ENCODE data around the gene NINJ1. TPM values are rescaled to one million over a fixed set of nuclear protein-coding genes. Genes with fewer than 3 reads are reported as not detected.
"Not testable (repeated sequence)": the region's sequence is repeated elsewhere in the genome, so short reads cannot be mapped to it uniquely, and the experiment has no call there.

The NINJ1 gene
- total RNA-seq, 4 donors from 2014 or later = 29.5 to 67.7 (median 38.5) TPM

DNA sequence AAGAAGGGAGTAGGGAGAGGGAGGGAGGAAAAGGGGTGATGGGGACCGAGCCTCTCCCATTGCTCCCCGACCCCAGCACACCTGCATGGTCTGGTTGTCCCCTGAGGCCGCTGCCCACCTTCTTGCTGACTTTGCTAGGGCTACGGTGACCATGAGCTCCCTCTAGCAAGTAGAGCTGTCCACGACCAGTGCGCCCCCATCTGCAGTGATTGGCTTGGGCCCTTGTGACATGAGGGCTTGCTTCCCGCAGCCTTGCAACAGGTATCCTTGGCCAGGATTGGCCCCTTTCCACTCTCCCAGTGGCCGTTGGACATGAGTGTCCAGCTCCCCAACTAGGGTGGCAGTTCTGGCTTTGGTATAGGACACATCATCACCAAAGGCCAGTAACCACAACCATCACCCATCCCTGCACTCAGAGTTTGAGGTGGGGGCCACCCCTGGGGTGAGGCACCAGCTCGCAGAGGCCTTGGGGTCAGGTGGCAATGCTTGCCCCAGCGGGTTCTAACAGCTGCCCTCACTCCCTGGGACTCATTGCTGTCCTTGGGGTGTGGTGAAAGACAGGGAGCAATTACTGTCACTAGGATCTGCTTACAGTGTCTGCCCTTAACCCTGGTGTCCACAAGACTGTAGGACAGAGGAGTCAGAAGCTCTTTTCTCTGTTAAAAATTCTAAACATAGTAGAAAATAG, 17.2 kb upstream of the NINJ1 start:
- Histone ChIP-seq H3K27me3 (no peaks in the 10 kb centered on the region), H3K4me3 (no peak overlapping the region), H3K9me3 (no peaks in the 10 kb centered on the region), H3K27ac (no peak overlapping the region), H3K36me3 (no peaks in the 10 kb centered on the region), H3K4me1 (no peaks in the 10 kb centered on the region)
- in situ Hi-C loops (cut with MboI; ENCODE audit: low pct_ligation_motif_present in 1 of 4, low pct_unique_long_range_greater_than_20kb in 1 of 4, low sequenced_read_pairs in 3 of 4) (loop anchor here in 3 of 4 donors (25.0 kb wide), 4 partner anchors 286 to 811 kb away; partner anchors contain the start of gene BARX1 (in 1 of the 3)), intact Hi-C loops (cut with DNase I; ENCODE audit: low total_unique reads) (no loop called here)
- TF ChIP-seq, protein P1, sequence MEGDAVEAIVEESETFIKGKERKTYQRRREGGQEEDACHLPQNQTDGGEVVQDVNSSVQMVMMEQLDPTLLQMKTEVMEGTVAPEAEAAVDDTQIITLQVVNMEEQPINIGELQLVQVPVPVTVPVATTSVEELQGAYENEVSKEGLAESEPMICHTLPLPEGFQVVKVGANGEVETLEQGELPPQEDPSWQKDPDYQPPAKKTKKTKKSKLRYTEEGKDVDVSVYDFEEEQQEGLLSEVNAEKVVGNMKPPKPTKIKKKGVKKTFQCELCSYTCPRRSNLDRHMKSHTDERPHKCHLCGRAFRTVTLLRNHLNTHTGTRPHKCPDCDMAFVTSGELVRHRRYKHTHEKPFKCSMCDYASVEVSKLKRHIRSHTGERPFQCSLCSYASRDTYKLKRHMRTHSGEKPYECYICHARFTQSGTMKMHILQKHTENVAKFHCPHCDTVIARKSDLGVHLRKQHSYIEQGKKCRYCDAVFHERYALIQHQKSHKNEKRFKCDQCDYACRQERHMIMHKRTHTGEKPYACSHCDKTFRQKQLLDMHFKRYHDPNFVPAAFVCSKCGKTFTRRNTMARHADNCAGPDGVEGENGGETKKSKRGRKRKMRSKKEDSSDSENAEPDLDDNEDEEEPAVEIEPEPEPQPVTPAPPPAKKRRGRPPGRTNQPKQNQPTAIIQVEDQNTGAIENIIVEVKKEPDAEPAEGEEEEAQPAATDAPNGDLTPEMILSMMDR (IDR thresholded peaks at IDR 0.05) = no peak
- no peak for TF ChIP-seq EP300 (IDR thresholded peaks at IDR 0.05; ENCODE audit: low read depth)
- no peak for TF ChIP-seq POLR2AphosphoS5 (IDR thresholded peaks at IDR 0.05)
- TF ChIP-seq POLR2A (IDR thresholded peaks at IDR 0.05) = no peak
- no peak for DNase-seq
- WGBS, 2 donors (ENCODE audit: low coverage in 1 of 2) = 86% methylated on average over 8 of the region's 10 CpGs; no CpG with 5 or more reads in 1 of the 2 donors

DNA sequence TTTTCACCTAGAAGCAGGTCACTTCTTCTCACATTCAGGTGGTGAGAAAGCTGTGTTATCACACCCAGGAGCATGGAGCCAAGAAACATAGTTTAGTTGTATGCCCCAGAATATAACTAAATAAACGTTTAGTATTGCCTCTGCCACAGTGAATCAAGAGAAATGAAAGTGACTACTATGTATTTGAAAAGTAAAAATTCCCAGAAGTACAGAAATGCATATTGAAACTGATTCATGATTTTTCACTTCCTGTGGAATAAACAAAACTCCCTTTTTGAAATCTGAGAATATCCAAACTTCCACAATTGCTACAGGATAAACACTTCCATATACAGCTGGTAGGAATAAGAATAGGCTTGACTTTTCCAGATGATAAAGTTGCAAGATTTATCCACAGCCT, 15.3 kb upstream of the NINJ1 start:
- H3K27ac ChIP-seq = no peak overlapping the region
- in situ Hi-C loops (cut with MboI; ENCODE audit: low pct_ligation_motif_present in 1 of 4, low pct_unique_long_range_greater_than_20kb in 1 of 4, low sequenced_read_pairs in 3 of 4) (no loop called here), intact Hi-C loops (cut with DNase I; ENCODE audit: low total_unique reads) (no loop called here)
- H3K9me3 ChIP-seq = no peaks in the 10 kb centered on the region
- DNase-seq = no peak
- H3K4me1 ChIP-seq = peaks cover 0 to 6% (median under 1%) of the 10 kb centered on the region in 4 donors
- H3K36me3 ChIP-seq = no peaks in the 10 kb centered on the region
- no peaks in the 10 kb centered on the region for H3K27me3 ChIP-seq
- TF ChIP-seq POLR2A (IDR thresholded peaks at IDR 0.05) = no peak
- TF ChIP-seq, protein P1 (IDR thresholded peaks at IDR 0.05) = no peak
- 4 to 29% methylated on average over 1 of the region's 1 CpG for WGBS, 2 donors (ENCODE audit: low coverage in 1 of 2)
- H3K4me3 ChIP-seq = no peak overlapping the region

DNA sequence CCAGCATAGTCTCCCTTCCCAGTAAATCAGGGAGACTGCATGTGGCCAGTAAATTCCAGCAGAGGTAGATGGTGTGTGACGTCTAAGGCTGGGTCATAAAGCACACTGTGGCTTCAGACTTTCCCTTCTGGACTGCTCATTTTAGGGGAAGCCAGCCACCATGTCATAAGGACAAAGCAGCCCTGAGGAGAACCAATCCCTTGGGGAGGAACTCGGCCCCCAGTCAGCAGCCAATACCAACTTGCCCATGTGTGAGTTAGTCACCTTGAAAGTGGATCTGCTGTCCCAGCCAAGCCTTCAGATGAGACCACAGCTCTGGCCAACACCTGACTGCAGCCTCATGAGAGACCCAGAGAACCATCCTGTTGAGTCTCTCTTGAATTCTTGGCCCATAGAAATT, 14.7 kb upstream of the NINJ1 start:
- in situ Hi-C loops (cut with MboI; ENCODE audit: low pct_ligation_motif_present in 1 of 4, low pct_unique_long_range_greater_than_20kb in 1 of 4, low sequenced_read_pairs in 3 of 4) = no loop called here

DNA sequence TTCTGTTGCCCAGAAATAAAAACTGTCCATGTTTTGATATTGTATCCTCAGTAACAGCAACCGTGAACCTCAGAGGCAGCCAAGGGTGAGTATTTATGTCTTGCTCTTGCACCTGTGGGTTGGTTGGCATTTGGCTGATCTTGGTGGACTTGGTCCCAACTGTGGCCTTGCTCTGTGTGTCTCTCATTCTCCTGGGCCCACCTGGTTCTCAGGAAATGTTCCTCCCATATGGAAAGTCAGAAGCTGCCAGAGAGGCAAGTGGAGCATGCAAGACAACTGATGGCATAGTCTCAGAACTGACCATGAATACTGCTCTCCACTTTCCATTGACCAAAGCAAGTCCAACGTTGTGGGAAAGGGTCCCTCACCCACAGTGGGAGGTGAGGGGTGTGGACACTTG, 13.6 kb upstream of the NINJ1 start:
- no peak overlapping the region for H3K27ac ChIP-seq
- in situ Hi-C loops (cut with MboI; ENCODE audit: low pct_ligation_motif_present in 1 of 4, low pct_unique_long_range_greater_than_20kb in 1 of 4, low sequenced_read_pairs in 3 of 4) (no loop called here), intact Hi-C loops (cut with DNase I; ENCODE audit: low total_unique reads) (no loop called here)
- no peaks in the 10 kb centered on the region for H3K27me3 ChIP-seq
- TF ChIP-seq POLR2A (IDR thresholded peaks at IDR 0.05) (no peak), EP300 (IDR thresholded peaks at IDR 0.05; ENCODE audit: low read depth) (no peak), POLR2AphosphoS5 (IDR thresholded peaks at IDR 0.05) (no peak)
- TF ChIP-seq, protein P1 (IDR thresholded peaks at IDR 0.05) = no peak
- WGBS, 2 donors (ENCODE audit: low coverage in 1 of 2) = 73 to 90% methylated on average over 2 of the region's 2 CpGs
- peaks cover 4 to 13% (median 6%) of the 10 kb centered on the region in 4 donors for H3K4me1 ChIP-seq
- no peaks in the 10 kb centered on the region for H3K36me3 ChIP-seq
- no peak for DNase-seq
- H3K9me3 ChIP-seq = no peaks in the 10 kb centered on the region
- H3K4me3 ChIP-seq = no peak overlapping the region

More for the DNA sequence above, 14.7 kb upstream of the NINJ1 start:
- intact Hi-C loops (cut with DNase I; ENCODE audit: low total_unique reads) = no loop called here
- no peaks in the 10 kb centered on the region for H3K36me3 ChIP-seq
- DNase-seq = no peak
- no peaks in the 10 kb centered on the region for H3K9me3 ChIP-seq
- TF ChIP-seq POLR2A (IDR thresholded peaks at IDR 0.05) (no peak), POLR2AphosphoS5 (IDR thresholded peaks at IDR 0.05) (no peak), EP300 (IDR thresholded peaks at IDR 0.05; ENCODE audit: low read depth) (no peak)
- TF ChIP-seq, protein P1 (IDR thresholded peaks at IDR 0.05) = no peak
- H3K27me3 ChIP-seq = no peaks in the 10 kb centered on the region
- H3K27ac ChIP-seq = no peak overlapping the region
- H3K4me3 ChIP-seq = no peak overlapping the region
- WGBS, 2 donors (ENCODE audit: low coverage in 1 of 2) = 86% methylated on average over 2 of the region's 2 CpGs; no CpG with 5 or more reads in 1 of the 2 donors
- H3K4me1 ChIP-seq = peaks cover 4 to 12% (median 6%) of the 10 kb centered on the region in 4 donors

DNA sequence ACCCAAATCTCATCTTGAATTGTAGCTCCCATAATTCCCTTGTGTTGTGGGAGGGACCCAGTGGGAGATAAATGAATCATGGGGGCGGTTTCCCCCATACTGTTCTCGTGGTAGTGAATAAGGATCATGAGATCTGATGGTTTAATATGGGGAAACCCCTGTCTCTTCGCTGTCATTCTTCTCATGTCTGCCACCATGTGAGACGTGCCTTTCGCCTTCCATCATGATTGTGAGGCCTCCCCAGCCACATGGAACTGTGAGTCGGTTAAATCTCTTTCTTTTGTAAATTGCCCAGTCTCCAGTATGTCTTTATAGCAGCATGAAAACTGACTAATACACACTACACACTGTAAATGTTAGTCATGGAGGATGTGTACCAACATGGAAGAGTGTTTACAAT, 12.6 kb upstream of the NINJ1 start:
- H3K27ac ChIP-seq; H3K36me3 ChIP-seq; H3K4me3 ChIP-seq; in situ Hi-C loops (cut with MboI; ENCODE audit: low pct_ligation_motif_present in 1 of 4, low pct_unique_long_range_greater_than_20kb in 1 of 4, low sequenced_read_pairs in 3 of 4); H3K27me3 ChIP-seq; H3K9me3 ChIP-seq; intact Hi-C loops (cut with DNase I; ENCODE audit: low total_unique reads); DNase-seq: not testable (repeated sequence)
- peaks cover 4 to 13% (median 6%) of the 10 kb centered on the region in 4 donors for H3K4me1 ChIP-seq
- 63 to 78% methylated on average over 6 of the region's 6 CpGs for WGBS, 2 donors (ENCODE audit: low coverage in 1 of 2)
